ENCODE results near the gene RAB4A.

RAB4A gene

DNA sequence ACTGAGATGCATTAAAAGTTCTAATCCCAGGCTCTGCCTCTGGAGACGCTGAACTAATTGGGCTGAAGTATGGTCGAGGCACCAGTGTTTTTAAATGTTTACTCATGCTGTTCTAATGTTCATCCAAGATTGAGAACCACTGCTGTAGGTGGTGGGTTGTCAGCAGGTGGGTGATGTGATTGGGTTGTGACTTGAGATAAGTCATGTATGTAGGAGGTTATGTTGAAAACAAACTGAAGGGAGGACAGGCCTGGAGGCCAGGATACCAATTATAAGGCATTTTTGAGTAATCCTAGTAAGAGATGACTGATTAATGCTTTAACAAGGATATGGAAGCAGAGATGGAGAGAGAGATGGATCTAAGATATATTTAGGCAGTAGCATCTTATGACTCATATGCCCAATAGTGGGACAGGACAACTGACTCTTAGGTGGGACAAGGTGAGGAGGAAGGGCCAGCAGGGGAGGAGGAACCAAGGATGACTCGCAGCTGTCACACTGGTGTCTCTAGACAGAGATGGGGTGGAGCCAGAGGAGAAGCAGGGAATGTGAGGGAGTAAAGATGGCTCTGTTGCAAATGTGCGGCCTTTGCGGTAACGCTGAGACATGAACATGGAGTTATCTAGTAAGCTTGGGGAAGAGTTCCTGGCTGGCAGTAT lies 29.3 kb downstream of the RAB4A start:
- no peak for DNase-seq

DNA sequence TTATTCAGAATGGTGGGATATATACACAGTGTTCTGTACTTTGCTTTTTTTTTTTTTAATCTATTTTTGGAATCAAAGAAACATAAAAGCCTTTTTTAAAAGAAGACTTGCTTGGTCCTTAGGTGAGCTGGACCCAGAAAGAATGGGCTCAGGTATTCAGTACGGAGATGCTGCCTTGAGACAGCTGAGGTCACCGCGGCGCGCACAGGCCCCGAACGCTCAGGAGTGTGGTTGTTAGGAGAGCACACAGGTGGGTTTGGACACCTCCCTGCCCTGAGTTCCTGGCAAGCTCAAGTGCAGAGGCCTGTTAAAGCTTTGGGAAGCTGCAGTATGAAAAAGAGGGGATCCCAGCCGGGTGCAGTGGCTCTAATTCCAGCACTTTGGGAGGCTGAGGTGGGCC lies 31.8 kb downstream of the RAB4A start:
- no peak for DNase-seq

DNA sequence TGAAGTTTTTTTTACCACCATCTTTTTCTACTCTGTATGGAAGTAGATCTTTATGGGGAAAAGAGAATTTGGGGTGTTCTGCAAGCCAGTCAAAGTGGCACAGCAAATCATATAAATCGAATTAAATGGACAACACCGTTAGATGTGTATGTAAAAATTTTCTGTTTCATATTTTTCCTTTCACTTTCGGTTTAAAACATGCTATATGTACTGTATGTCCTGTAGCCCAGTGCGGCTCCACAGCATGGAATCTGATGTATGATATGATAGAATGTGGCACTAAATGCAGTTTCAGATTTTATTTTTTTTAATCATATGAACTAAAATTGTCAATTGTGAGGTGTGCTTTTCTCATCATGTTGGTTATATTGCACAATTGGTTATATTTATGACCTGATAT lies 32.9 kb downstream of the RAB4A start:
- no peak for DNase-seq

DNA sequence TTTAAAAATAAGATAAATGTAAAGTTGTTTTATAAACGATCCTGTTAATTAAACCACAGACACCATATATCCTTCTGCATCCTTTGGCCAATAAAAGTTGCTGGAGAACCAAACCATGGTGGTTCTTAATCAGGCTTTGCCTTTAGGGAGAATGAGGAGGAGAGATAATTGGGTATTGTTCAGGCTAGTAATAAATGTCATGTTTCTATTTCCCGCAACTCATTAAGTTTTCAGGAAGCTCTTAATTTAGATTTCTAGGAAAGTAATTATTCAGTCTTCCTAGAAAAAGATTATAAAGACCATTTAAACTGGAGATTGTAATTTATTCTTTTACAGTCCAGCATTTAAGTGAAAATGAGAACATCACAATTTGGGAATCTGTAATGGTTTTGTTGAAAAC lies 34.5 kb downstream of the RAB4A start:
- no peak for DNase-seq

DNA sequence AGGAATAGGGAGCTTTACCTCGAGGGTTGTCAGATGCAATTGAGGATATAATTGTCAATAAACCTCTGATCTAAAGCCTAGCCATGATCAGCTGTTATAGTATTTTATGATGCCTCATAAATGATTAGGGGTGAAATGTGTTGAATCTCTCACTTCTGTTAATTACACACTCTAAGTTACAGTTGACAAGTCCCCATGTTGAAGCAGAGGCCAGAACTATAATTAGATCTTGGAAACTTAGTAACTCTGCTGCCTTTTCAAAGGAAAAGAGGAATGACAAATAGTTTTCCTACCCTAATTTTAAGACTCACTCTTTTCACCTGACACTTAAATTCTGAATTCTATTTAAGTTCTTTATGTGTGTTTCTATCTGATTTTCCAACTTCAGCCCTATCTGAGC lies 38.2 kb downstream of the RAB4A start:
- no peak for DNase-seq

DNA sequence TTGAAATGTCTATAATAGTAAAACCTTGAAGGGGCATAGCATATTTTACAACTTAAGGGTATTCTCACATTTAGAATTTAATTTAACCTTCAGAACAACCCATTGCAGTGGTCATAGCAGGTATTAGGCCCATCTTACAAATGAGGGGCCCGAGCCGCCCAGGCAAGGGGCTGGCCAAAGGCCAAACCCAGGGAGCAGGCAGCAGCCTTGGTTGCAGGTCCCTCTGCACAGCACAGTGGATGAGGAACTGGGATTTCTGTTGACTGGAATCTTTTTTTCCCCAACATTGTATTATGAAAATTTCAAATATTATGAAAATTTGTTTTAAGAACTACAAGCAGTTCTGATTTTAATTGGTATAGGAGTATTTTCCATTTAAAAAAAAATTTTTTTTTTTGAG lies 38.8 kb downstream of the RAB4A start:
- DNase-seq: no peak

DNA sequence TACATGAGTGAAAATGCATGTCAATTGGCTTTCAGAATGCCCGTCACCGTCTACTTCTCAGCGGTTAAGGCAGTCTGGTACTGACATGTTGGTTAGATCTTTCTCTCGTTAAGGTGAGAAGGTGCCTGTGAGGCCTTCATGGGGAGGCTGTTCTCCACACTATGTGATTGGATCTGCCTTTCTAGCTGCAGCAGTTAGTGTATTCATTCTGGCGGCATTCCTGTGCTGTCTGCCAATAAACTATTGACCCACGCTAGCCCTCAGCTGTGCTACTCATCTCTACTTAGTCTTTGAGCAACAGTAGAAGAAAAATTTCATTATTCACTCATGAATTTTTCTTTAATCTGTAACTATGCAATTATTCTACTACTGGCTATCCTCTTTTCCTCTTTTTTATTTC lies 39.9 kb downstream of the RAB4A start:
- no peak for DNase-seq

DNA sequence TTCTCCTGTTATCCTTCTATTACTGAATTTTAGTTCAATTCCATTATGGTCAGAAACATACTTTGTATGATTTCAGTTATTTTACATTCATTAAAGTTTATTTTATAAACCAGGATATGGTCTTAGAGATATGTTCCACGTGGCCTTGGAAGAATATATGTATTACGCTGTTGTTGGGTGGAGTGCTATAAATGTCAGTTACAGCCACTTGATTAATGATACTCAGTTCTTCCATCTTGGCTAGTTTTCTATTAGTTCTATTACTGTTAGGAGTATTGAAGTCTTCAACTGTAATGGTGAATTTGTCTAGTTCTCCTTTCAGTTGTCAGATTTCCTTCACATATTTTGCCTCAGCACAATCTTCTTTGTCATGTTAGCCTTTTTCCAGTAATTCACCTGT lies 45.3 kb downstream of the RAB4A start:
- DNase-seq: no peak

DNA sequence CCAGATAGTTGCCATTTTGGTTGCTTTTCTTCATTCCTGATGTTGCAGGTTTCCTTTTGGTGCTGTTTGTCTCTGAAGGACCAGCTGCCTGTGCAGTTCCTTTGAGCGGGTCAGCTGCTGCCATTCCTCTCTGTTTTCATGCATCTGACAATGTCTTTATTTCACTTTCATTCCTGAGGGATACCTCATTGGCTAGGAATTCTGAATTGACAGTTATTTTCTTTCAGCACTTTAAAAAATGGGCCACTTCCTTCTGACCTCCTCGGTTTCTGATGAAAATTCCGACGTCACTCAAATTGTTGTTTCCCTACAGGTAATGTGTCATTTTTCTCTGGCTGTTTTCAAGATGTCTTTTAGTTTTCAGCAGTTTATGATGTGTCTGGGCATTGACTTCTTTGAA lies 47.1 kb downstream of the RAB4A start:
- no peak for DNase-seq

DNA sequence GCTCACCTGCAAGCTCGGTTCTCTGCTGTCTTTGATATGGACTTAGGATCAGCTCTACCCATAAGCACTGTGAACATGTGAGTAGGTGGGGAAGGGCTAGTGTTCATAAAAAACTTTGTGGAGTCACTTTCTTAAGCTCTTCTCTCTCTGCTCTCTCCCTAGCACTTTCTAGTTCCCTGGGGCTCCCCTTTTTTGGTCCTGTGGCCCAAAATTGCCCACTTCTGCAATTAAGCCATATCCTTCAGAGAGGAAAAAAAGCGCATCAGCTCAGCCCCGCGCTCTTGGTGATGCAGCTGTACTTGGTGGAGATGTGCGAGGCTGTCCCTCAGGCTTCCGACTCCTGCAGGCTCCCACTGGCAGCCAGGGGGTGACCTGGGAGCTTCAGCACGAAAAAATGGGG lies 48.6 kb downstream of the RAB4A start:
- DNase-seq: no peak

DNA sequence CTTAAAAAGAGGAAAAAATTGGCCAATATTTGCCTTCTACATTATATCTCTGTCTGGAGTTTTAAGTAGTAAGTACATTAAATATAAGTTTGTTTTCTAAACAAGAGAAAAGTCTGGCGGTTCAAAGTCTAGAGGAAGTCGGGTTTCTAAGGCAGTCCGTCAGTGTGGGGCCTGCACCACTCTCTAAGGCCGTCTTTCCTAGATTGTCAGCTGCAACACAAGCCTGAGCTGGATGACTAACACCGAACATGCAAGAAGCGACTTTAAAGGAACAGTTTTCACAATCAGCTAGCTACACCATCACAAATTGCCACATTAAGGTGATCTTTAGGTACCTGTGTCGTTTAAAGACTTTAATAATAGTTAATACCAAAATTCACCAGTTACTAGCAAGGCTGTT lies 52.3 kb downstream of the RAB4A start:
- no peak for DNase-seq

DNA sequence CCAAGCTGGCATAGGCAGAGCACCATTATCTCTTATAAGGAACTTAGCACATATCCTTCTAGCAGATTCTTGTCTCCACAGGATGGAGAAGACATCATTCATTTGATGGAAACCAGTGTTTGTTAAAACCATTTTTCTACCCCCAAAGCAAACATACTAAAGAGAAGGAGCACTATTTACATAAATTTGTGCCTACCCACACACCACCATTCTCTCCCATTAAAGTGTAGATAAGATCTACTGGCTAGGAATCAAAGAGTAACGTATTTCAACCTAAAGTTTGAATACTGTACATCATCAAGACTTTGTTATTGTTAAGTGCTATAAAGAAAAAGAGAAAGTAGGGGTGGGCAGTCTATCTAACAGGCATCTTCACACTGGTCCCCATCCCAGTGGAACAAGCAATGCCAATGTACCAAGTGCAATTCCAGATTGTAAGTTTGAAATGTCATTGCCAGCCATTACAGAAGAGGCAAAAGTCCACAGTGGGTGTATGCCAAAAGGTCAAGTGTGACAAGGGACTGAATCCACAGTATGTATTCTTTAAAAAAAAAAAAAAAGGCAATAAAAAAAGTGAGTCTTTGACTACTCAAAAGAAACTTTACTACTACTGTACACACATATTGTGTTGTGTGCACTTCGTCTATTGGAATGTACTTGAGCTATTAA lies 53.1 kb downstream of the RAB4A start:
- no peak for DNase-seq

DNA sequence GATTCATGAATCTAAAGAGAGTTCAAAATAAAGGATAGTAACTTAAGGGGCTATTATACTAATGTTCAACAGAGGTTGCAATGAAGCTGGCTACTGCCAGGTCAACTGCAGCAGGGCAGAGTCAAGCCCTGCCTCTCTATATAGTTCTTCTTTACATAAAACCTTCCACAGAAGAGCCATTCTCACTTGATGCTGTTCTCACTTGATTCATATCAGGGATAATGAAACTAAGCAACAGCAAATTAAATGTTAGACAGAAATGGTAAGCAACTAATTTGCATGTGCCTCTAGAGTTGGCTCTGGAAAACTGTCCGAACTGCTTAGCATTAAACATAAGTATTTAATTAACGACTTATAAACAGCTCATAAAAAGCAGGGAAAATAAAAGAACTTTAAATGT lies 54.5 kb downstream of the RAB4A start:
- no peak for DNase-seq

DNA sequence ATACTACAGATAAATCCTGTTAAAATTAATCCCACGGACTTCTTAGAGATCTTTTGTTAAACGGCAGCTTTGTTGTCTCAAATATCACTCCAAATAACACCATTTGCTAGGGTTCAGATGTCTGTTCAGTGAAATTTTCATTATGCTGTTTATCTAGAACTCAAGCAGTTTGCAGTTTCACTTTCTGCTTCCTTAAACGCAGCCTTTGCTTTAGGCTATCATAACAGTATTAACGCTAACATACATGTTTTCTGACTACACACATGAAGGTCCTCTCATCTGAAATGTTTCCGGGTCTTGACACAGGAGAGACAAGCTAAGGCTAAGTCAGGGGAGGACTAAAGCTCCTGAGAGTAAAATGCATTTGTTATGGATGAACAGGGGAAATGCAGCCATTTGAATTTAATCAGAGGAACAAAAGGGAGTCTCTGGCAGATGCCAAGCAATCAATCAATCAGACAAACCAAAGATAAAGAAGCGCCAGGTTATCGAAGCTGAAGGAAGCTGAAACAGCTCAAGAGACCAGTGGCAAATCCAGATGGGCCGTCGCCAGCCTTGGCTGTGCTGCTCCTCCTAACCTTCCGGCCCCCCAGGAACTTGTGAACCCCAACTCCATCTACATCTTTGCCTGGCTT lies 55.1 kb downstream of the RAB4A start:
- DNase-seq: no peak

DNA sequence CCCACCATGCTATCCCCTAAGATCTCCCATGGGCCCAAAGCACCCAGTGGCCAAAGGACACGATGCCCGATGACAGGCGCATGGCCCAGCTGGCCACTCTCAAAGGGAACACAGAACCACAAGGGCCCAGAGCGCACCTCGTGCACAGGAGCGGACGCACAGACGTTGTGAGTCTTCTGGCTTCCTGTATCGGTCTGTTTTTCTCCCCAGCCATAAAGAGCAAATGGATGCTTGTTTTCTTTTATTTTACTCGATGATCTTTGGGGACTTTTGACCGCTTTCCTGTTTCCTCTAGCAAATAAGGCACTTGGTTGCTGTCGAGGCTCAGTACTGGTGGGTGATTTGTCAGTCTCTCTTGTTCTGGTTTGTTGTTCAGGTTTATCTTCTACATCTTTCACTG lies 55.7 kb downstream of the RAB4A start:
- no peak for DNase-seq

DNA sequence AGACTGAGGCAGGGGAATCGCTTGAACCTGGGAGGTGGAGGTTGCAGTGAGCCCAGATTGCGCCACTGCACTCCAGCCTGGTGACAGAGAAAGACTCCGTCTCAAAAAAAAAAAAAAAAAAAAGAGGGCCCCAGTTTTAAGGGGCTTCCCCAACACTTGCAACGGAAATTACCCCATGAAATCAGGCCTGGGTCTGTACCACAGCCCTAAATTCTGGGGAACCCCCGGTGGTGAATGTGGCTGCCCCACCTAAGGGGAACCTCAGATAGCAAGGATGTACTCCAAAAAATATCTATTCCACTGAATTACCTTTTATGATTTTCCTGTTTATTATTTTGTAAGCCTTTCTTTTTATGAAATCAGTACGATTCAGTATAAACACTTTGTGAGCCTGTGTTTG lies 56.9 kb downstream of the RAB4A start:
- DNase-seq: peak in 1 of 2 donors; percentile 21

DNA sequence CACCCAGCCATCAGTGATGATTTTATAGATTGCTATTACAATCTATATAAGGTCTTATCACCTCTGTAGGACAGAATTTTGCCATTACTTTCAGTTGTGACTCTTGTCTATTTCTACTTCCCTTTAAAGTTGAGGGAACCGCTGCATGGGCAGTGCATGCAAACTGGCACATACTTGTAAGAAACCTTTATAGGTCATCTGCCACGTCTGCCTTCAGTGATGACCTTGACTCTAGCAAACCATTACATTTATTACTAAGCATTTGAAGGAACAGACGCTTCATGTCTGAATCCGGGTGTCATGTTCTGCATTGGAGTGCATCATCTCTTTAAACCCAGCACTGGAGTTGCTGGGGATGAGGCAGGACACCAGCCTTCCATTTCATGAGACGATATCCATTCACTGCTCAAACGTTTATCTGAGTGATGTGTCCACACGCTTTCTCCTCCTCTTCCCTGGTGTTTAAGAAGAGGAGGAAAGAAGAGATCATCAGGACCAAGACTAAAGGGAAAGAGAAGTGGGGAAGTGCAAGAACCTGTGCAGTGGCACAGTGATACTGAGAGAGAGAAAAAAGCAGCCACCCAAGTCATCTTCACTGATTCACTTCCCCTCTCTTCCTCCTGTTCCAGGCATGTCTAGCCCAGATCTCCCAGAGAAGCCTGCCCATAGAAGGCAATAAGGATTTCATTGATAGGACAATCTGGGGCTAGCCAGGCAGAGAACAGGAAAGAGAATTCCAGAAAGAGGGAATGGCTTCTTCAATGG lies 57.9 kb downstream of the RAB4A start:
- no peak for DNase-seq

DNA sequence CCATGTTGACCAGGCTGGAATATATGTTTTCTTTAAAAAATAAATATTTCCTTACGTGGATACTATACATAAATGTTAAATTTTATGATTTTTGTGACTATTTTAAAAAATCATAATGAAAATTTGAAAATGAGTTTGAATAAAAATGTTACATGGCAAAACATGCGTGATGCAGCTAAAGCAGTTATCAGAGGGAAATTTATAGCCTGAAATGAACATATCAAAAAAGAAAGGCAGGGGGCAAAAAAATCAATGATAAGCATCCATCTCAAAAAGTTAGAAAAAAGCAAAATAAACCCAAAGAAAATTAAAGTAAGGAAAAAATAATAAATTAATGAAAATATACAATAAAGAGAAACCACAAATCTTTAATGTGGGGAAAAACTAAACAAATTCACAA lies 63.4 kb downstream of the RAB4A start:
- no peak for DNase-seq

DNA sequence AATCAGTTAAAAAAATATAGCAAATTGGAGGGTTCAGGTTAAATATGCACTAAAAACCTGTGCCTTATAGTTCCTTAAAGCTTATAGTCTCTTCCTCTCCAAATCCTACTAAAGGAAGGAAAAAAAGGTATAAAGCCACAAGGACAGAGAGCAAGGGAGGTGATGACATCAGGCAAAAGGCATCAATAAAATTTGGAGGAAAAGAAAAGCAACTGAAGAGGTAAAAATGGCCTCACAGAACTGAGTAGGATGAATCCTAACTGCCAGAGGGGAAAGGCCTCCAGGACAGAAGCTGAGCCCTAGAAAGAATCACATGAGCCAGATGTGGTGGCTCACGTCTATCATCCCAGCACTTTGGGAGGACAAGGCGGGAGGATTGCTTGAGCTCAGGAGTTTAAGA lies 63.8 kb downstream of the RAB4A start:
- DNase-seq: no peak

DNA sequence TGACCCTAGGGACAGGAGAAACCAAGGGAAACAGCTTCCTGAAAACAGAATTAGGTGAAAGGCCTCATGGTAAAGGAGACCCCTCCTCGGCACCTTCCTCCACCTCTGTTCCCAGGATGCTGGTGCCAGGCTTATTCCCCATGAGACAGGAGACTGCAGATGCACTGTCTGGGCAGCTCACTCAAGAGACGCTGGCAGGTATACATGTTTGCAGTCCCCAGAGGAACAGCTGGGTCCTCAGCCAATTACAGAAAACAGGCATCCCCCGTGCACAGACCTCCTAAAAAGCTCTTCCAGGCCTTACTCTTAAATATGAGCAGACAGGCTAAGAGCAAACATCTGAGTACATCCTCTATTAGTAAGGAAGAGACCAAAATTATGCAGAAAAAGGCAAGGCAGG lies 65.4 kb downstream of the RAB4A start:
- no peak for DNase-seq

DNA sequence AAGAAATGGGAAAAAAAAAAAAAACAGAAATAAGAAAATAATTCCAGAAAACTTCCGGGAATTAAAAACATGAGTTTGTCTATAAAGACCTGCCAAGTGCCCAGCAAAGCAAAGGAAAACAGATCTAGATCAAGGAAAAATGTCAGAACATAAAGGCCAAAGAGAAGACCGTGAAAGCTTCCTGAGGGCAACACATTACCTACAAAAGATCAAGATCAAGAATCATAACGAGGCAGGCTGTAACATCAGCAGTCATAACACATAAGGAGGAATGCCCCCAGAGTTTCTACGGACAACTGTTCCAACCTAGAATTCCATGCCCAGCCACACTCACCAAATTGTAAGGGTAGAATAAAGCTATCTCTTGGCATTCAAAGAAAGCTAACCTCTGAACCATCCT lies 68.2 kb downstream of the RAB4A start:
- DNase-seq: no peak

DNA sequence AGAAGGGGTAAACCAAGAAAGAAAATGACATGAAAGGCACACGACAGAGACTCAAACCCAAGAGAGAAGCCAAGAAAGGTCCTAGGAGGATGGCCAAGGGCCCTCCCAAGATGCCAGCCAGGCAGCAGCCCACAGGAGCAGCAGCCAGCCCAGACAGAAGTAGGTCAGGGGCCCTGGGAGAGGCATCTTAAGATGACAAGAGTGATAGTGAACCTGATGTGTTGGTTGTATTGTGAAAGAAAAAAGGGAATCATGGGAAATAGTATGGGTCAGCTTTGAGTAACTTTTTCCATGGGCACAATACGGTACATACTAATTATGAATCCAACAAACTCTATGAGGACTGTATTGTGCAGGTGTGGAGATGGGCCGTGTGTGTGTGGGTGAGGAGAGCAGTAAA lies 68.6 kb downstream of the RAB4A start:
- no peak for DNase-seq

DNA sequence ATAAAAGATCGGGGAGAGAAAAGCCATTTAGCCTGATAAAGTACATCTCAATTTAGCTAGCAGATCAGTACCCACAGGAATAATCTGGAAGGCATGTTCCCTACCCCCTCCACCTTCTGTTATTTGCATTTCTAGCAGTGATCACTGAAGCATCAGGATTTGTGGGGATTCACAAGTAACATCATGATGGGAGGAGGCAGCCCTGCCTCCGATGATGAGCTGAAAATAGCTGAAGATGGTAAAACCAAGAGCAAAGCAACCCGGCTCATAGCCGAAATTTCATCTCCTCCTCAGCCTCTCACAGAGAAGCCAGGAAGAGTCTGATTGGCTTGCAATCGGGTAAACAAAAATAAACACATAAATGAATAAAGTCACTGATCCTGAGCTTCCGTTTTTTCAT lies 69.6 kb downstream of the RAB4A start:
- no peak for DNase-seq

All from activated CD4-positive, alpha-beta T cell treated with anti-CD3 and anti-CD28 coated beads for 4 hours (primary cell).